Mononuclear cell (primary cell): ENCODE data around the gene GPN1. TPM values are rescaled to one million over a fixed set of nuclear protein-coding genes. Genes with fewer than 3 reads are reported as not detected.
A peak's percentile ranks its signal among the peaks of the same experiment; 100 is the strongest.

ENCODE experiments used
- H3K27me3 ChIP-seq: 2 replicates; pipeline ENCODE4 v1.6.0; 2011; ENCODE audit warnings: low read length, control low read depth; ENCODE audit not compliant: insufficient read depth
- H3K4me1 ChIP-seq: 2 replicates; pipeline ENCODE4 v1.5.1; 2011; ENCODE audit warnings: mild to moderate bottlenecking, low read length, control low read depth; ENCODE audit not compliant: insufficient read depth
- H3K4me3 ChIP-seq: 2 replicates; pipeline ENCODE4 v1.5.1; 2011; ENCODE audit warnings: mild to moderate bottlenecking, low read length, moderate library complexity
- H3K9me3 ChIP-seq: 2 replicates; pipeline ENCODE4 v1.5.1; 2011; ENCODE audit warnings: low read depth, mild to moderate bottlenecking, control low read depth, low read length
- total RNA-seq: library from RNA; depleted of rRNA; stranded (reverse); fragments of >200 nt; gene quantifications from one replicate; pipeline ENCODE4 v1.2.3, GENCODE V29; 2012

The GPN1 gene
- total RNA-seq, 1 donor: 25.8 TPM

GRCh38 chr2:27647289-27647688, 18.4 kb downstream of the GPN1 start:
- H3K9me3 ChIP-seq: no peaks in the 10 kb centered on the region
- no peak overlapping the region for H3K4me3 ChIP-seq
- H3K4me1 ChIP-seq: no peaks in the 10 kb centered on the region
- H3K27me3 ChIP-seq: no peaks in the 10 kb centered on the region

GRCh38 chr2:27647737-27648136, 18.9 kb downstream of the GPN1 start:
- H3K4me3 ChIP-seq: no peak overlapping the region
- H3K4me1 ChIP-seq: no peaks in the 10 kb centered on the region
- no peaks in the 10 kb centered on the region for H3K27me3 ChIP-seq
- H3K9me3 ChIP-seq: no peaks in the 10 kb centered on the region

DNA sequence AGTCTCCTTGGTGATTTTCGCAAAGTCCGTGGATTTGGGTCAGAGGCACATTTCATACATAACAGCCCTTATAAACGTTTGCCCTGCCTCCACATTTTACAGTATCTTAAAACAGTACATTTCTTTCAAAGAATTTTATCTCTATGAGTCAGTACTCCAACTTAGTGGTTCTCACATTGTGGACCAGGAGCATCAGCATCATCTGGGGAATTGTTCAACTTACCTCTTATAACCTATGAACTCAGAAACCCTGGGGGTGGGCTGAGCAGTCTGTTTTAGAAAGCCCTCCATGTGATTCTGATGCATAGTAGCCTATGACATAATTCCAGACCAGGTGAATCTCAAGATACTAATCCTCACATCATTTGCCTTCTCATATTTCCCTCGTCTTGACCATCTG, 22.2 kb downstream of the GPN1 start:
- no peaks in the 10 kb centered on the region for H3K9me3 ChIP-seq
- no peaks in the 10 kb centered on the region for H3K27me3 ChIP-seq
- H3K4me3 ChIP-seq: no peak overlapping the region
- H3K4me1 ChIP-seq: no peaks in the 10 kb centered on the region

DNA sequence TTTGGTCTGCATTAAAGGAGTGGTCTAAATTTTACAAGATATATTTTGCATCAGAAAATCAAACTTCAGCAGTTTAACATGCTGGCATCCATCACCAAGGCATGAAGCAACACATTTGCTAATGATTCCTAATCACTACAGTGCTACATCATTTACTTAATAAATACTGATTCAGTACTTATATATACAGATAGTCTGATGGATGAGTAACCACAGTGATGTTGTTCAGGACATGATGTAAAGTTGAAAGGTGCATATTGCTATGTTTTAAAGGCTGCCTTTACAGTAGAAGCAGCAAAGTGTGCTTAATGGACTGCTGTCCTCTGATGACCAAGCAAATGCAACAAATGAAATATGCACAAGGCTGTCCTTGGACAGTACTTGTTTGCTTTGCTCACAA, 23.5 kb downstream of the GPN1 start:
- Histone ChIP-seq H3K4me1 (no peaks in the 10 kb centered on the region), H3K27me3 (no peaks in the 10 kb centered on the region), H3K4me3 (no peak overlapping the region), H3K9me3 (no peaks in the 10 kb centered on the region)

DNA sequence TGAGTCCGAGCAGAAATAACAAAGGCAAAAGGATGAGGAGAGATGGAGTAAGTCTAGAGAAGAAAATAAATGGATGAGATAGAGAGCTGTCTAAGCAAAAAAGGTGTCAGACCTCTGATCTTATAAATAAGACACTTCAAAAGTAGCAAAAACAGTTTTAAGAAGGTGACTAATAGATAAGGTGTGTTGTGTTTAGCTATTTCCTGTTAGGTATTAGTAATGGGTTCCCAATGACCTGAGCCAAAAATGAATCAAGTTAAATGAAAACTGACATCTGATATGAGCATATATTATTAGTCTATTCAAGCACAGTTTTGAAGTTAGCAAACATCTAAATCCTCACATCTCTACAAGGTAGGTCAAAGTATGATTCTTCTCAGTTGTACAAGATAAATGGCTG, 23.9 kb downstream of the GPN1 start:
- Histone ChIP-seq H3K4me3 (no peak overlapping the region), H3K4me1 (no peaks in the 10 kb centered on the region), H3K27me3 (no peaks in the 10 kb centered on the region), H3K9me3 (no peaks in the 10 kb centered on the region)

DNA sequence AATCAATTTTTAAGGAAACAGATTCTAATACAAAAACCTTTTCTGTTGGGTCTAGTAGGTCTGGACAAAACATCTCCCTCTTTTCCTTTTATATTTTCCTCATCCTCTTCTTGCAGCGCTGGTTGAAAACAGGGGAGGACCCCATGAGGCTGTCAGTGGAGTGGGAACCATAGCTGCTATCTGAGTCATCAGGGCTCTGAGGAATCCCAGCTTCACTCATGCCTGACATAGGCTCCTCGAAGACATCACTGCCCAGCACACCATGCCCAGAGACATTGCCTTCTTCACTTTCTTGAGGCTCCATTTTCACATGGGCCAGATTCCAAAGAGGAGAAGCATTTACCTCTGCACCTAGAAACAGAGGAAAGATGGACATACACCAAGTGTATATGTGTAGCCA, 24.5 kb downstream of the GPN1 start:
- no peaks in the 10 kb centered on the region for H3K4me1 ChIP-seq
- H3K9me3 ChIP-seq: no peaks in the 10 kb centered on the region
- H3K4me3 ChIP-seq: no peak overlapping the region
- no peaks in the 10 kb centered on the region for H3K27me3 ChIP-seq

- Histone ChIP-seq H3K9me3 (no peaks in the 10 kb centered on the region), H3K4me1 (no peaks in the 10 kb centered on the region), H3K27me3 (no peaks in the 10 kb centered on the region), H3K4me3 (no peak overlapping the region)
Observed at GRCh38 chr2:27655155-27655951, 26.5 kb downstream of the GPN1 start.

GRCh38 chr2:27661371-27661770, 32.5 kb downstream of the GPN1 start:
- Histone ChIP-seq H3K27me3 (no peaks in the 10 kb centered on the region), H3K9me3 (no peaks in the 10 kb centered on the region), H3K4me1 (peaks cover 24% of the 10 kb centered on the region), H3K4me3 (no peak overlapping the region)

- Histone ChIP-seq H3K9me3 (no peaks in the 10 kb centered on the region), H3K27me3 (no peaks in the 10 kb centered on the region), H3K4me1 (peaks cover 34% of the 10 kb centered on the region), H3K4me3 (peak within 1 kb of the TSS; percentile 86)
Observed at GRCh38 chr2:27663285-27664153, 34.7 kb downstream of the GPN1 start, which contains the start of the genes SLC4A1AP and SUPT7L. Gene SLC4A1AP (plus strand): TSS chr2:27663889. CDS start chr2:27663915, 26 bp downstream. Gene SUPT7L (minus strand): TSS chr2:27663614. CDS start chr2:27662192, 1,422 bp downstream.

GRCh38 chr2:27664154-27664574, 35.3 kb downstream of the GPN1 start:
- Histone ChIP-seq H3K27me3 (no peaks in the 10 kb centered on the region), H3K4me3 (peak overlapping the region; percentile 86), H3K9me3 (no peaks in the 10 kb centered on the region), H3K4me1 (peaks cover 34% of the 10 kb centered on the region)

DNA sequence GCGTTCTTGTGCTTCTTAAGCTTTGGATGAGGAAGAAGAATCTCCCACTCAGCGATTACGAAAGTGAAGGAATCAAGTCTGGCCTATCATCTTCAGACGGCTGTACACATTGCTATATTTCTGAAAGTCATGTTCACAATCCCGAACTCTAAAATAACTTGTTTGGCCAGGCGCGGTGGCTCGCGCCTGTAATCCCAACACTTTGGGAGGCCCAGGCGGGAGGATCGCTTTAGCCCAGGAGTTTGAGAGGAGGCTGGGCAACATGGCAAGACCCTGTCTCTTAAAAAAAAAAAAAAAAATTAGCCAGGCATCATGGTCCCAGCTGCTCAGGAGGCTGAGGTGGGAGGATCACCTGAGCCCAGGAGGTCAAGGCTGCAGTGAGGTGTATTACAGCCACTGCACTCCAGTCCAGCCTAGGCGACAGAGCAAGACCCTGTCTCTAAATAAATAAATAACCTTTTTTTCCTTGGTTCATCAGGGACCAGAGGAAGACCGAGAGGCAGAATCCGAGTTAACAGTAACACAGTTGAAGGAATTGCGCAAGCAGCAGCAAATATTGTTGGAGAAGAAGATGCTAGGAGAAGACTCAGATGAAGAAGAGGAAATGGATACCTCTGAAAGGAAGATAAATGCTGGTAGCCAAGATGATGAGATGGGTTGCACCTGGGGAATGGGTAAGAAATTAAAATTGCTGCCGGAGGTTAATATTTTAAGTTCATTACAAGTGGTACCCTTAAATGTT, 35.9 kb downstream of the GPN1 start:
- Histone ChIP-seq H3K4me3 (peak overlapping the region; percentile 86), H3K27me3 (no peaks in the 10 kb centered on the region), H3K4me1 (peaks cover 34% of the 10 kb centered on the region), H3K9me3 (no peaks in the 10 kb centered on the region)

DNA sequence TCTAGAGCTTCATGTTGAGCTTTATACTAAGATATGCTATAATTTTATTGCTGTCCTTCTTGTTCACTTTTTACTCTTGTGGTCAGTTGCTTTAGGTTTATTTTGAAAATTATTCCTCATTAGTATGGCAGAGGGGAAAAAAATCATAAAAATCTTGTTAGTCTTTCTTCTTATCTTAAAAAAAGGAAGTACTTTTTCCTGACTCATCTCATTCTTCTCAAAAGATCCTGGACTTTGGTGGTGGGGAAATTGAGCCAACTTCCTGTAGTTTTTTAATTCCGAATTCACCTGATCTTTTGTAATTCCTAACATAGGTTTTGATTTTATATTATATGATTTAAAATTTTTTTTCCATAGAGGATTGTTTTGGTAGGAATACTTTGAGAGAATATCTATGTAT, 38.6 kb downstream of the GPN1 start:
- H3K27me3 ChIP-seq: no peaks in the 10 kb centered on the region
- peaks cover 31% of the 10 kb centered on the region for H3K4me1 ChIP-seq
- no peak overlapping the region for H3K4me3 ChIP-seq

GRCh38 chr2:27671235-27671634, 42.4 kb downstream of the GPN1 start:
- Histone ChIP-seq H3K4me1 (peaks cover 10% of the 10 kb centered on the region), H3K4me3 (no peak overlapping the region), H3K9me3 (no peaks in the 10 kb centered on the region), H3K27me3 (no peaks in the 10 kb centered on the region)

More for the DNA sequence above, 38.6 kb downstream of the GPN1 start:
- no peaks in the 10 kb centered on the region for H3K9me3 ChIP-seq

GRCh38 chr2:27672723-27673486, 44.1 kb downstream of the GPN1 start:
- Histone ChIP-seq H3K27me3 (no peaks in the 10 kb centered on the region), H3K9me3 (no peaks in the 10 kb centered on the region), H3K4me3 (no peak overlapping the region), H3K4me1 (no peaks in the 10 kb centered on the region)
